Esophagus muscularis mucosa (tissue), 4 donors: Measurements from ENCODE around the gene PTPRD. TPM values are rescaled to one million over a fixed set of nuclear protein-coding genes. Genes with fewer than 3 reads are reported as not detected.
"Not testable (repeated sequence)": the region's sequence is repeated elsewhere in the genome, so short reads cannot be mapped to it uniquely, and the experiment has no call there.

ENCODE experiments used
- DNase-seq: peaks from one replicate; pipeline ENCODE4 v3.0.0-alpha.2; 2017; ENCODE audit errors: extremely low spot score
- H3K27ac ChIP-seq, 4 donors: fragments of 200-600 bp; sonication (generic); replicated peaks in 1 of 4; 1 replicate in 3 of 4; 2 replicates in 1 of 4; pipeline ENCODE4 v1.5.1; 2016 to 2019; ENCODE audit warnings: mild to moderate bottlenecking in 1 of 4
- H3K27me3 ChIP-seq, 4 donors: fragments of 200-600 bp; sonication (generic); one replicate each; pipeline versions ENCODE4 v1.5.1 to v1.6.0; 2016 to 2019
- H3K36me3 ChIP-seq, 4 donors: fragments of 200-600 bp; sonication (generic); one replicate each; pipeline ENCODE4 v1.5.1; 2016 to 2019
- H3K4me1 ChIP-seq, 4 donors: fragments of 200-600 bp; sonication (generic); one replicate each; pipeline ENCODE4 v1.5.1; 2016 to 2019
- H3K4me3 ChIP-seq, 4 donors: fragments of 200-600 bp; sonication (generic); 1 replicate in 2 of 4; 2 replicates in 2 of 4; pipeline ENCODE4 v1.5.1; 2016 to 2019; ENCODE audit warnings: mild to moderate bottlenecking in 4 of 4, moderate library complexity in 1 of 4
- H3K9me3 ChIP-seq, 4 donors: fragments of 200-600 bp; sonication (generic); 1 replicate in 3 of 4; 2 replicates in 1 of 4; pipeline ENCODE4 v1.5.1; 2016 to 2019
- EP300 ChIP-seq: sonication (generic); formaldehyde crosslinking; IDR thresholded peaks from one replicate; pipeline ENCODE4 v1.6.1; 2017; ENCODE audit warnings: antibody characterized with exemption
- POLR2A ChIP-seq: fragments of 450-650 bp; IDR thresholded peaks from one replicate; pipeline ENCODE4 v1.6.1; 2017; ENCODE audit warnings: antibody characterized with exemption, moderate library complexity, mild to moderate bottlenecking, low read depth
- POLR2AphosphoS5 ChIP-seq, 2 donors: sonication (generic); formaldehyde crosslinking; IDR thresholded peaks; one replicate each; pipeline ENCODE4 v1.6.1; 2017; ENCODE audit warnings: antibody characterized with exemption in 2 of 2
- WGBS: methylation state at CpG from one replicate; pipeline ENCODE4 v1.1.5; 2018; 5-methylcytosine and 5-hydroxymethylcytosine counted together
- intact Hi-C: fragments of 100-400 bp; cut with DNase I; formaldehyde crosslinking; loops from one replicate; pipeline ENCODE4 v1.15.1; 2023
- total RNA-seq, 4 donors: library from RNA; depleted of rRNA; stranded (reverse); fragments of >200 nt; gene quantifications; one replicate each; pipeline versions ENCODE4 v1.1.0 to v1.2.1, GENCODE V29; 2016
- TF ChIP-seq, protein P1 (sequence below), 3 experiments: fragments of 200-600 bp in 2 of 3; fragments of 450-650 bp in 1 of 3; sonication (generic) in 2 of 3; IDR thresholded peaks; one replicate each; pipeline ENCODE4 v1.5.1; 2017 to 2019; ENCODE audit warnings: antibody characterized with exemption in 3 of 3, mild to moderate bottlenecking in 2 of 3, moderate library complexity in 1 of 3

PTPRD gene
- total RNA-seq, 4 donors from 2014 or later: 4.1 to 6.6 (median 5.0) TPM

DNA sequence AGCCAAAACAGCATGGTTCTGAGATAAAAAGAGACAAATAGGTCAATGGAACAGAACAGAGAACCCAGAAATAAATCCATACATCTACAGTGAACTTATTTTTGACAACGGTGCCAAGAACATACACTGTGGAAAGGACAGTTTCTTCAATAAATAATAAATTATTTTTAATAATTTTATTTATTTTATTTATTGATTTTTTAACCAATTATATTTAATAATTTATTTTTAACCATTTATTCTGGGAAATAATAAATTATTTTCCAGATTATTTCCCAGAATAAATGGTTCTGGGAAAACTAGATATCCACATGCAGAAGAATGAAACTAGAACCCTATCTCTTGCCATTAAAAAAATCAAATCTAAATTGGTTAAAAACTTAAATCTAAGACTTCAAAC is 1669.4 kb downstream of the PTPRD start:
- Histone ChIP-seq H3K4me3 (no peak overlapping the region), H3K27ac (no peak overlapping the region), H3K27me3 (no peaks in the 10 kb centered on the region), H3K4me1 (no peaks in the 10 kb centered on the region), H3K9me3 (peaks cover 0 to 4% (median 0%) of the 10 kb centered on the region in 4 donors), H3K36me3 (no peaks in the 10 kb centered on the region)
- TF ChIP-seq, protein P1, sequence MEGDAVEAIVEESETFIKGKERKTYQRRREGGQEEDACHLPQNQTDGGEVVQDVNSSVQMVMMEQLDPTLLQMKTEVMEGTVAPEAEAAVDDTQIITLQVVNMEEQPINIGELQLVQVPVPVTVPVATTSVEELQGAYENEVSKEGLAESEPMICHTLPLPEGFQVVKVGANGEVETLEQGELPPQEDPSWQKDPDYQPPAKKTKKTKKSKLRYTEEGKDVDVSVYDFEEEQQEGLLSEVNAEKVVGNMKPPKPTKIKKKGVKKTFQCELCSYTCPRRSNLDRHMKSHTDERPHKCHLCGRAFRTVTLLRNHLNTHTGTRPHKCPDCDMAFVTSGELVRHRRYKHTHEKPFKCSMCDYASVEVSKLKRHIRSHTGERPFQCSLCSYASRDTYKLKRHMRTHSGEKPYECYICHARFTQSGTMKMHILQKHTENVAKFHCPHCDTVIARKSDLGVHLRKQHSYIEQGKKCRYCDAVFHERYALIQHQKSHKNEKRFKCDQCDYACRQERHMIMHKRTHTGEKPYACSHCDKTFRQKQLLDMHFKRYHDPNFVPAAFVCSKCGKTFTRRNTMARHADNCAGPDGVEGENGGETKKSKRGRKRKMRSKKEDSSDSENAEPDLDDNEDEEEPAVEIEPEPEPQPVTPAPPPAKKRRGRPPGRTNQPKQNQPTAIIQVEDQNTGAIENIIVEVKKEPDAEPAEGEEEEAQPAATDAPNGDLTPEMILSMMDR (IDR thresholded peaks at IDR 0.05): no peak
- TF ChIP-seq POLR2AphosphoS5 (IDR thresholded peaks at IDR 0.05): no peak
- no peak for TF ChIP-seq POLR2A
- no peak for TF ChIP-seq EP300
- no peak for DNase-seq
- intact Hi-C loops: no loop called here
- 85% methylated on average over 1 of the region's 1 CpG for WGBS

DNA sequence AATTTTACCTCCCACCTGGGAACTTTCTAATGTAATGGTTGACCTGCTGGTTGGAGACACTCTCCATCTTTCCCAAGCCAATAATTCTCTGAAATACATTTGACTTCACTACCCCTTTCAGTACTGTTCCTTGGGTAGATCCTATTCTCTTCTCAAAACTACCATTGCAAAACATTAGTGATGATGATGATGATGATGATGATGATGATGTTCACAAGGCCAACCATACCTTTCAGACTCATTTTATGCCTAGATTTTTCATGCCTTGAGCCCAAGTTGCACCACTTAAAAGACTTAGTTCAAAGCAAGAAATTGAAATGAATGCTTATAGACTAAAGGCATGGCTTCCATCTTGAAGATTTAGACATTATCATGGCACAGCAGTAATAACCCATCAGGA is 1672.2 kb downstream of the PTPRD start:
- Histone ChIP-seq H3K27me3 (no peaks in the 10 kb centered on the region), H3K9me3 (peaks cover 0 to 4% (median 0%) of the 10 kb centered on the region in 4 donors), H3K4me1 (no peaks in the 10 kb centered on the region), H3K27ac (no peak overlapping the region), H3K36me3 (no peaks in the 10 kb centered on the region), H3K4me3 (no peak overlapping the region)
- intact Hi-C loops: no loop called here
- no peak for DNase-seq
- no peak for TF ChIP-seq EP300

GRCh38 chr9:8926461-8926860 is 1686.3 kb downstream of the PTPRD start:
- 95% methylated on average over 1 of the region's 1 CpG for WGBS
- TF ChIP-seq POLR2A: no peak
- TF ChIP-seq POLR2AphosphoS5 (IDR thresholded peaks at IDR 0.05): no peak
- TF ChIP-seq EP300: no peak
- TF ChIP-seq, protein P1 (IDR thresholded peaks at IDR 0.05): no peak
- Histone ChIP-seq H3K9me3 (no peaks in the 10 kb centered on the region), H3K4me3 (no peak overlapping the region), H3K36me3 (no peaks in the 10 kb centered on the region), H3K27ac (no peak overlapping the region), H3K4me1 (no peaks in the 10 kb centered on the region), H3K27me3 (no peaks in the 10 kb centered on the region)
- intact Hi-C loops: no loop called here
- DNase-seq: no peak

DNA sequence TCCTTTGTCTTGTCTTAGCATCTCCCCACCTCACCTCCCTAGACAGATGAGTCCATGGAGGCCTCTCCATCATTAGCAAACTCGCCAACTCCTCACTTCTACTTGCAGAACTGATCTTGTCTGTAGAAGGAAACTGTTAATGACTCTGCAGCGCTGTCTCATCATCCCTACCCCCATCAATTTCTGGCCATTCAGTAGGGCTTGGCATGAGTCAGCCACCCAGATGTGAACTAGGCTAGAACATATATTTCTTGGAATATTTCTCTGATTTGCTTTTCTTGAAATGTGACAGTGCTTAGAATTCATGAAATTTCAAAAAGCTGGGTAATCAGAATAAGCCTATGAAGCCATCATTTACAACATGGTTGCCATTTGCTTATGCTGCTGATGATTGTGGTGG is 1688.2 kb downstream of the PTPRD start:
- Histone ChIP-seq H3K27ac (no peak overlapping the region), H3K36me3 (no peaks in the 10 kb centered on the region), H3K4me3 (no peak overlapping the region), H3K9me3 (no peaks in the 10 kb centered on the region), H3K27me3 (no peaks in the 10 kb centered on the region), H3K4me1 (no peaks in the 10 kb centered on the region)
- TF ChIP-seq POLR2AphosphoS5 (IDR thresholded peaks at IDR 0.05) (no peak), POLR2A (no peak), EP300 (no peak)
- TF ChIP-seq, protein P1 (IDR thresholded peaks at IDR 0.05): no peak
- intact Hi-C loops: no loop called here
- no peak for DNase-seq
- 96% methylated on average over 2 of the region's 2 CpGs for WGBS

DNA sequence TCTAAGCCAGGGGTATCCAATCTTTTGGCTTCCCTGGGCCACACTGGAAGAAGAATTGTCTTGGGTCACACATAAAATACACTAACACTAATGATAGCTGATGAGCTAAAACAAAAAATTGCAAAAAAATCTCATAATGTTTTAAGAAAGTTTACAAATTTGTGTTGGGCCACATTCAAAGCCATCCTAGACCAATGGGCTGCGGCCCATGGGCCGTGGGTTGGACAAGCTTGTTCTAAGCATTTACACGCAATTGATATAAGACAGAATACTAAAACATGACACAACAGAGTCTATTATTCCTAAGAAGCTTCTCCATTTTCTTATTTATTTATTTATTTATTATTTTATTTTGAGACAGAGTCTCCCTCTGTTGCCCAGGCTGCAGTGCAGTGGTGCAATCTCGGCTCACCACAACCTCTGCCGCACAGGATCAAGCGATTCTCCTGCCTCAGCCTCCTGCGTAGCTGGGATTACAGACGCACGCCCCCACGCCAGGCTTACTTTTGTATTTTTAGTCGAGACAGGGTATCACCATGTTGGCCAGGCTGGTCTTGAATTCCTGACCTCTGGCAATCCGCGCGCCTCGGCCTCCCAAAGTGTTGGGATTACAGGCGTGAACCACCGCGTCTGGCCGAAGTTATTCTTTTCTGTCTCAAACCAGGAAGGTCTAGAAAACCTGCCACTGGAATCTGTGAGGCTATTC is 1692.2 kb downstream of the PTPRD start:
- H3K27me3 ChIP-seq, H3K36me3 ChIP-seq, DNase-seq, intact Hi-C loops, H3K4me1 ChIP-seq, H3K4me3 ChIP-seq, H3K9me3 ChIP-seq, H3K27ac ChIP-seq: not testable (repeated sequence)
- WGBS: 91% methylated on average over 19 of the region's 19 CpGs
